Peyer's patch (tissue), 4 donors: ENCODE data around the gene SPEM1.

Experiments
- POLR2A ChIP-seq, 2 donors: fragments of 450-650 bp; IDR thresholded peaks; one replicate each; pipeline ENCODE4 v1.5.1; 2017; ENCODE audit warnings: antibody characterized with exemption in 2 of 2, mild to moderate bottlenecking in 2 of 2, moderate library complexity in 2 of 2
- TF ChIP-seq, protein P1 (sequence below), 6 experiments: fragments of 450-650 bp in 4 of 6; fragments of 200-600 bp in 2 of 6; sonication (generic) in 1 of 6; IDR thresholded peaks; one replicate each; pipeline ENCODE4 v1.5.1; 2017 to 2019; ENCODE audit warnings: antibody characterized with exemption in 6 of 6, mild to moderate bottlenecking in 3 of 6, moderate library complexity in 1 of 6

- TF ChIP-seq, protein P1, sequence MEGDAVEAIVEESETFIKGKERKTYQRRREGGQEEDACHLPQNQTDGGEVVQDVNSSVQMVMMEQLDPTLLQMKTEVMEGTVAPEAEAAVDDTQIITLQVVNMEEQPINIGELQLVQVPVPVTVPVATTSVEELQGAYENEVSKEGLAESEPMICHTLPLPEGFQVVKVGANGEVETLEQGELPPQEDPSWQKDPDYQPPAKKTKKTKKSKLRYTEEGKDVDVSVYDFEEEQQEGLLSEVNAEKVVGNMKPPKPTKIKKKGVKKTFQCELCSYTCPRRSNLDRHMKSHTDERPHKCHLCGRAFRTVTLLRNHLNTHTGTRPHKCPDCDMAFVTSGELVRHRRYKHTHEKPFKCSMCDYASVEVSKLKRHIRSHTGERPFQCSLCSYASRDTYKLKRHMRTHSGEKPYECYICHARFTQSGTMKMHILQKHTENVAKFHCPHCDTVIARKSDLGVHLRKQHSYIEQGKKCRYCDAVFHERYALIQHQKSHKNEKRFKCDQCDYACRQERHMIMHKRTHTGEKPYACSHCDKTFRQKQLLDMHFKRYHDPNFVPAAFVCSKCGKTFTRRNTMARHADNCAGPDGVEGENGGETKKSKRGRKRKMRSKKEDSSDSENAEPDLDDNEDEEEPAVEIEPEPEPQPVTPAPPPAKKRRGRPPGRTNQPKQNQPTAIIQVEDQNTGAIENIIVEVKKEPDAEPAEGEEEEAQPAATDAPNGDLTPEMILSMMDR (IDR thresholded peaks at IDR 0.05), result no peak
- no peak for TF ChIP-seq POLR2A (IDR thresholded peaks at IDR 0.05)
Observed at GRCh38 chr17:7408863-7409262, 11.3 kb upstream of the SPEM1 start.
